ENCODE data around the gene AQP4. TPM values are rescaled to one million over a fixed set of nuclear protein-coding genes. Genes with fewer than 3 reads are reported as not detected.

AQP4 gene
- total RNA-seq, 1 experiment from 2014 or later, result 0.42 TPM

- no peaks in the 10 kb centered on the region for H3K79me1 ChIP-seq (ENCODE audit: insufficient read depth, low read depth, low read length, poor library complexity, severe bottlenecking)
- H2AFZ ChIP-seq (ENCODE audit: low read length), result no peak overlapping the region
- no peak overlapping the region for H4K91ac ChIP-seq (ENCODE audit: insufficient read length, low read depth, low read length)
- H3K14ac ChIP-seq (ENCODE audit: insufficient read depth, low read length), result no peak overlapping the region
- H2BK5ac ChIP-seq (ENCODE audit: insufficient read length, low read length), result no peak overlapping the region
- Mint-ChIP-seq H3K4me1 (peaks cover 4% of the 10 kb centered on the region in 2 experiments; a peak in 3 of 4 replicates), H3K9me3 (no peaks in the 10 kb centered on the region), H3K36me3 (ENCODE audit: insufficient read depth in 1 of 3, low read depth in 3 of 3) (no peaks in the 10 kb centered on the region), H3K27me3 (ENCODE audit: low read depth) (no peaks in the 10 kb centered on the region), H3K4me3 (no peak overlapping the region), H3K27ac (no peak overlapping the region; a peak in 1 of 7 replicates)
- H3K23me2 ChIP-seq (ENCODE audit: insufficient read length, low read depth, low read length, poor library complexity, severe bottlenecking), result no peaks in the 10 kb centered on the region
- H4K8ac ChIP-seq (replicated peaks; ENCODE audit: insufficient read length, low read depth, low read length), result no peak overlapping the region
- H3K9me3 ChIP-seq (ENCODE audit: control insufficient read depth, low read depth, low read length), result no peaks in the 10 kb centered on the region
- H3K18ac ChIP-seq (ENCODE audit: insufficient read length, low read depth, low read length), result no peak overlapping the region
- H3K4me1 ChIP-seq (ENCODE audit: insufficient read depth, low read length), result no peaks in the 10 kb centered on the region
- H3K56ac ChIP-seq (ENCODE audit: insufficient read length, low read depth, low read length), result no peak overlapping the region
- no peak overlapping the region for H3K9ac ChIP-seq (ENCODE audit: extremely low read depth, insufficient read length, low read length)
- no peak overlapping the region for H3T11ph ChIP-seq (ENCODE audit: low read length)
- no peak overlapping the region for H3K4ac ChIP-seq (ENCODE audit: low read depth, low read length)
- no peak overlapping the region for H2BK120ac ChIP-seq (ENCODE audit: low read depth, low read length, poor library complexity, severe bottlenecking)
- no peak for DNase-seq
- H3K4me2 ChIP-seq (ENCODE audit: insufficient read depth, insufficient read length, low read length), result no peak overlapping the region
- no peak overlapping the region for H2BK20ac ChIP-seq (ENCODE audit: low read depth, low read length, poor library complexity, severe bottlenecking)
- 0 out of 2 replicates have a peak, but pooled peaks cover 3% of the 10 kb centered on the region for H3K27me3 ChIP-seq (ENCODE audit: insufficient read depth, low read length)
- no peak overlapping the region for H2AK5ac ChIP-seq (ENCODE audit: insufficient read length, low read length)
- no peak overlapping the region for H4K5ac ChIP-seq (ENCODE audit: insufficient read length, low read depth, low read length)
- H3K79me2 ChIP-seq (ENCODE audit: insufficient read depth, low read length), result no peaks in the 10 kb centered on the region
- no peak overlapping the region for H2BK15ac ChIP-seq (ENCODE audit: low read depth, low read length)
- no peak overlapping the region for H3K23ac ChIP-seq (ENCODE audit: insufficient read length, low read depth, low read length)
- no peak overlapping the region for H2BK12ac ChIP-seq (ENCODE audit: insufficient read length, low read depth, low read length)
- no peak overlapping the region for H3K27ac ChIP-seq (ENCODE audit: insufficient read length, low read depth, low read length)
- no peaks in the 10 kb centered on the region for H4K20me1 ChIP-seq (ENCODE audit: control insufficient read depth, insufficient read depth, insufficient read length)
- no CpG with 5 or more reads among the region's 5 CpGs for WGBS (ENCODE audit: extremely low coverage, insufficient read length, low lambda C conversion rate)
- TF ChIP-seq CTCF (conservative IDR thresholded peaks at IDR 0.05), result no peak
These were observed 56.2 kb downstream of the AQP4 start for GRCh38 chr18:26809346-26809745.

All from H9 (cell line).